Measurements from ENCODE around the gene BDP1. TPM values are rescaled to one million over a fixed set of nuclear protein-coding genes. Genes with fewer than 3 reads are reported as not detected.
"Not testable (repeated sequence)": the region's sequence is repeated elsewhere in the genome, so short reads cannot be mapped to it uniquely, and the experiment has no call there.

Gene BDP1
- polyA plus RNA-seq, 3 donors: 2.0 to 6.6 (median 2.7) TPM

GRCh38 chr5:71576241-71576640 is 120.8 kb downstream of the BDP1 start:
- peaks cover 0 to 2% (median under 1%) of the 10 kb centered on the region in 3 donors for H3K27me3 Mint-ChIP-seq (ENCODE audit: low read depth in 3 of 3)
- WGBS (ENCODE audit: insufficient coverage): 100% methylated on average over 1 of the region's 3 CpGs
- H3K4me2 ChIP-seq (replicated peaks; ENCODE audit: extremely low read depth, low read length, poor library complexity, severe bottlenecking): no peak overlapping the region
- intact Hi-C loops (cut with micrococcal nuclease): no loop called here
- peaks cover 0 to 3% of the 10 kb centered on the region in 2 donors for H3K9me3 ChIP-seq (replicated peaks in 1 of 2; ENCODE audit: control insufficient read depth in 1 of 2, insufficient read depth in 1 of 2, low read length in 2 of 2)
- no peak overlapping the region for H3K4me3 ChIP-seq (replicated peaks in 1 of 3; ENCODE audit: low read depth in 2 of 3, low read length in 3 of 3)
- H4K20me1 ChIP-seq (ENCODE audit: insufficient read depth, low read length): no peaks in the 10 kb centered on the region
- H3K4me1 Mint-ChIP-seq: no peaks in the 10 kb centered on the region
- H3K27ac Mint-ChIP-seq: no peak overlapping the region
- no peak for TF ChIP-seq CTCF (IDR thresholded peaks at IDR 0.05)
- no peak overlapping the region for H3K27ac ChIP-seq (ENCODE audit: low read depth in 1 of 2, low read length in 2 of 2)
- no peak overlapping the region for H2AFZ ChIP-seq (ENCODE audit: insufficient read depth, low read depth, low read length, poor library complexity, severe bottlenecking)
- H3K27me3 ChIP-seq (ENCODE audit: control insufficient read depth in 2 of 2, insufficient read depth in 2 of 2, low read length in 2 of 2): no peaks in the 10 kb centered on the region
- peaks cover 0 to 7% (median 3%) of the 10 kb centered on the region in 7 donors for H3K9me3 Mint-ChIP-seq
- H3K36me3 ChIP-seq (replicated peaks in 1 of 2; ENCODE audit: control insufficient read depth in 1 of 2, insufficient read depth in 2 of 2, low read length in 2 of 2): no peaks in the 10 kb centered on the region
- DNase-seq: no peak
- H3K36me3 Mint-ChIP-seq: peaks cover 4 to 7% of the 10 kb centered on the region in 2 donors
- no peaks in the 10 kb centered on the region for H3K4me1 ChIP-seq (ENCODE audit: control insufficient read depth in 1 of 2, insufficient read depth in 2 of 2, low read length in 2 of 2)
- H3K9ac ChIP-seq (ENCODE audit: insufficient read depth, low read length, poor library complexity, severe bottlenecking): no peak overlapping the region
- H3K79me2 ChIP-seq (ENCODE audit: insufficient read depth, low read length): no peaks in the 10 kb centered on the region
- H3K4me3 Mint-ChIP-seq: no peak overlapping the region

DNA sequence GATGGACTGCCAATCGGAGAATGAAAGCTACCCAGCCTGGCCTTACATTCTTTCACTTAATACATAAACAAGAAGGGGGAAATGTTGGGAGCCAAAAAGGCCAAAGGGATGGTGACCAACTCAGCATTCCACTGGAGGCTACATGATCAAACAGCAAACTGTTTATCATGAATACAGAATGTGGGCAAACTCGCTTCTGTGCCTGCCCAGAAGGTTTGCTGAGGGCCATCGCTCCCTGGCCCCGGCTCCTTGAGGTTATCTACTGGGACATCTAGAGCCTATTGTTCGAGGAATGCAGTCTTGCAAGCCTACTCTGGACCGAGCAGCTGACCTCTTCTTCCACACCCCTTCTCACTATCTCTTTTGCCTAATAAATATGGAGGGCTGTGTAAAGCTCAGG is 122.4 kb downstream of the BDP1 start:
- H3K27me3 ChIP-seq (ENCODE audit: control insufficient read depth in 2 of 2, insufficient read depth in 2 of 2, low read length in 2 of 2); H3K9me3 ChIP-seq (replicated peaks in 1 of 2; ENCODE audit: control insufficient read depth in 1 of 2, insufficient read depth in 1 of 2, low read length in 2 of 2); H3K79me2 ChIP-seq (ENCODE audit: insufficient read depth, low read length); H3K4me1 ChIP-seq (ENCODE audit: control insufficient read depth in 1 of 2, insufficient read depth in 2 of 2, low read length in 2 of 2); H3K4me2 ChIP-seq (replicated peaks; ENCODE audit: extremely low read depth, low read length, poor library complexity, severe bottlenecking); H3K36me3 ChIP-seq (replicated peaks in 1 of 2; ENCODE audit: control insufficient read depth in 1 of 2, insufficient read depth in 2 of 2, low read length in 2 of 2); H3K27ac Mint-ChIP-seq; H2AFZ ChIP-seq (ENCODE audit: insufficient read depth, low read depth, low read length, poor library complexity, severe bottlenecking); H3K27me3 Mint-ChIP-seq (ENCODE audit: low read depth in 3 of 3); H3K27ac ChIP-seq (ENCODE audit: low read depth in 1 of 2, low read length in 2 of 2); H4K20me1 ChIP-seq (ENCODE audit: insufficient read depth, low read length); intact Hi-C loops (cut with micrococcal nuclease); H3K36me3 Mint-ChIP-seq; H3K9me3 Mint-ChIP-seq; H3K4me1 Mint-ChIP-seq; H3K4me3 ChIP-seq (replicated peaks in 1 of 3; ENCODE audit: low read depth in 2 of 3, low read length in 3 of 3); H3K9ac ChIP-seq (ENCODE audit: insufficient read depth, low read length, poor library complexity, severe bottlenecking); H3K4me3 Mint-ChIP-seq; DNase-seq: not testable (repeated sequence)
- 90% methylated on average over 3 of the region's 6 CpGs for WGBS (ENCODE audit: insufficient coverage)
